Smooth muscle cell (in vitro differentiated cells): Measurements from ENCODE around the gene ANKRD44. TPM values are rescaled to one million over a fixed set of nuclear protein-coding genes. Genes with fewer than 3 reads are reported as not detected.

Experiments used
- DNase-seq: peaks from one replicate; lab custom pipeline; 2025; ENCODE audit not compliant: unreplicated experiment; lab: John Stamatoyannopoulos, UW
- H2AFZ ChIP-seq: fragments of 200-600 bp; sonication (generic); 2 replicates; pipeline ENCODE4 v1.6.0; 2016; ENCODE audit warnings: antibody characterized with exemption, low read depth, mild to moderate bottlenecking
- H3F3A ChIP-seq: fragments of 200-600 bp; sonication (generic); 2 replicates; pipeline ENCODE4 v1.6.0; 2017; ENCODE audit warnings: antibody characterized with exemption, low read depth
- H3K27ac ChIP-seq: fragments of 200-600 bp; sonication (generic); 2 replicates; pipeline ENCODE4 v1.5.1; 2016; ENCODE audit warnings: low read depth, mild to moderate bottlenecking
- H3K27me3 ChIP-seq: fragments of 200-600 bp; sonication (generic); 2 replicates; pipeline ENCODE4 v1.6.1; 2016; ENCODE audit warnings: low read depth, mild to moderate bottlenecking
- H3K36me3 ChIP-seq: fragments of 200-600 bp; sonication (generic); 2 replicates; pipeline ENCODE4 v1.5.1; 2016; ENCODE audit warnings: low read depth
- H3K4me1 ChIP-seq: fragments of 200-600 bp; sonication (generic); 2 replicates; pipeline ENCODE4 v1.5.1; 2016; ENCODE audit warnings: low read depth
- H3K4me2 ChIP-seq: fragments of 200-600 bp; sonication (generic); 2 replicates; pipeline ENCODE4 v1.6.0; 2016; ENCODE audit warnings: mild to moderate bottlenecking
- H3K4me3 ChIP-seq: fragments of 200-600 bp; sonication (generic); 2 replicates; pipeline ENCODE4 v1.5.1; 2016; ENCODE audit warnings: mild to moderate bottlenecking
- H3K79me2 ChIP-seq: fragments of 200-600 bp; sonication (generic); 2 replicates; pipeline ENCODE4 v1.6.0; 2016; ENCODE audit warnings: low read depth, mild to moderate bottlenecking
- H3K9ac ChIP-seq: fragments of 200-600 bp; sonication (generic); 2 replicates; pipeline ENCODE4 v1.6.0; 2016; ENCODE audit warnings: low read depth
- H3K9me3 ChIP-seq: fragments of 200-600 bp; sonication (generic); replicated peaks from 2 replicates; pipeline ENCODE4 v1.5.1; 2016; ENCODE audit warnings: low read depth
- H4K20me1 ChIP-seq: fragments of 200-600 bp; sonication (generic); 2 replicates; pipeline ENCODE4 v1.6.0; 2016; ENCODE audit warnings: low read depth
- CTCF ChIP-seq: fragments of 200-600 bp; sonication (generic); IDR thresholded peaks from 2 replicates; pipeline ENCODE4 v1.5.1; 2017; ENCODE audit warnings: borderline replicate concordance, mild to moderate bottlenecking, antibody characterized with exemption; ENCODE audit not compliant: insufficient read depth, poor library complexity, severe bottlenecking
- WGBS: methylation state at CpG from one replicate; pipeline ENCODE4 v1.1.7; 2016; ENCODE audit warnings: low lambda C conversion rate; 5-methylcytosine and 5-hydroxymethylcytosine counted together
- polyA plus RNA-seq: library from polyadenylated mRNA; unstranded; fragments of >200 nt; fragmentation: Nextera tagmentation; extraction: Ambion mirVana; gene quantifications from 2 replicates; pipeline ENCODE4 v1.2.1, GENCODE V29; 2016
- total RNA-seq: library from RNA; depleted of rRNA; stranded (reverse); fragments of >200 nt; gene quantifications from 2 replicates; pipeline ENCODE4 v1.2.3, GENCODE V29; 2014

The ANKRD44 gene
- total and polyA plus RNA-seq, 2 experiments from 2014 or later, result 3.6 to 5.5 TPM

DNA sequence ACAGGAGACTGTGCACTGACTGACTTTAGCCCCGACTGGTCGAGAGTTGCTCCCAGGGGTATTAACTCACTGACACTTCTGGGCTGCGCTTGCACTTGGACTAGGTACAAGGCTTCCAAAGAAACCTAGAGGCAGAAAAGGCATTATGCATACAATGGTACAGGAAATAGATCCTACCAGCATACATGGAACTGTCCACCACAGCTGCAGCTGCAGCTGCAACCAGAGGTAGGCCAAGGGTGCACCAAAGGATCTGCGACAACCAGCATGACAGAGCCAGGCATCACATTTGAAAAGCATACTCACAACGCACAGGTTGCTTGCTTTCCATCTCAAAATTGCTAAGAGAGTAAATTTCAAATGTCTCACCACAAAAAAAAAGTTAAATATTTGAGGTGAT is 361.5 kb downstream of the ANKRD44 start:
- Histone ChIP-seq H3F3A (no peaks in the 10 kb centered on the region), H3K9me3 (no peaks in the 10 kb centered on the region), H2AFZ (no peak overlapping the region), H3K27me3 (no peaks in the 10 kb centered on the region), H3K4me3 (no peak overlapping the region), H3K79me2 (no peaks in the 10 kb centered on the region), H3K9ac (no peak overlapping the region), H3K4me1 (peaks cover 6% of the 10 kb centered on the region), H3K36me3 (no peaks in the 10 kb centered on the region), H4K20me1 (no peaks in the 10 kb centered on the region), H3K27ac (no peak overlapping the region), H3K4me2 (no peak overlapping the region)
- DNase-seq, result no peak
- 87% methylated on average over 5 of the region's 5 CpGs for WGBS
- no peak for TF ChIP-seq CTCF

- no peak overlapping the region for H3K9ac ChIP-seq
- H3K79me2 ChIP-seq, result no peaks in the 10 kb centered on the region
- DNase-seq, result no peak
- no peak for TF ChIP-seq CTCF
- H3K4me3 ChIP-seq, result no peak overlapping the region
- no peaks in the 10 kb centered on the region for H3K27me3 ChIP-seq
- no peaks in the 10 kb centered on the region for H3K9me3 ChIP-seq
- no peak overlapping the region for H3K27ac ChIP-seq
- no peaks in the 10 kb centered on the region for H4K20me1 ChIP-seq
- H3K36me3 ChIP-seq, result no peaks in the 10 kb centered on the region
- H2AFZ ChIP-seq, result no peak overlapping the region
- no peak overlapping the region for H3K4me2 ChIP-seq
- WGBS, result 53% methylated on average over 4 of the region's 4 CpGs
- no peaks in the 10 kb centered on the region for H3F3A ChIP-seq
- peaks cover 6% of the 10 kb centered on the region for H3K4me1 ChIP-seq
Observed at GRCh38 chr2:196944570-196944969, 366.0 kb downstream of the ANKRD44 start.

DNA sequence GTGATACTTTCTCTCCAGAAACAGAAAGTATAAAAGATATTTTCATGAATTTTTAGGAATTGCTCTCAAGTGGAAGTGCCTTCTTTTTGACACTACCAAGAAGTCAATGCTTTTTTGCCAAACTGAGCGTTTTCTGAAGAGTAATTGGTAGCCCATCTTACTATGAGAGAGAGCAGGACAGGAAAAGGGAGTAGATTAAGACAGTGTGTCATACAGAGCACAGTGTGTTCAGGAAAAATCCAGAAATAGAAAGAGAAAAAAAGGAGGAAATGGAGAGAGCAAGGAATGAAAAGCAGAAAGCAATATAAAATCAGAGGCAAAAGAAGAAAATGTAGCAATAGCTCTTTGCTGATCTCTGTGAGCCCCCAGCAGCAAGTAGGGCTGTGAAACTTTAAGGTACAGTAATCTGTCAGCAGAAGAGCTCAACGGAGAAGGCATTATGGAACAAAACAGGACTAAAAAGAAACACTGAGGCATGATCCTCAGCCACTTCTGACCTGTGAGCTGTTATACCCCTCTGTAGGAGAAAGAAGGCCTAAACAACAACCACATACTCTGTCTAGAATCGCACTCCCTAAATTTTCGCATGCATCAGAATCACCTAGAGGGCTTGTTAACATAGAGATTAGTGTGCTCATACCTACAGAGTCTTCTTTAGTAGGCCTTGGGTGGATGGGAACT is 369.0 kb downstream of the ANKRD44 start:
- Histone ChIP-seq H3K27me3 (no peaks in the 10 kb centered on the region), H3K9me3 (no peaks in the 10 kb centered on the region), H2AFZ (peak overlapping the region; percentile 75), H3K4me3 (no peak overlapping the region), H3K36me3 (no peaks in the 10 kb centered on the region), H3K9ac (no peak overlapping the region), H3F3A (no peaks in the 10 kb centered on the region), H4K20me1 (no peaks in the 10 kb centered on the region), H3K79me2 (no peaks in the 10 kb centered on the region), H3K4me1 (peaks cover 6% of the 10 kb centered on the region), H3K27ac (no peak overlapping the region), H3K4me2 (no peak overlapping the region)
- 80% methylated on average over 4 of the region's 4 CpGs for WGBS
- no peak for DNase-seq
- no peak for TF ChIP-seq CTCF

DNA sequence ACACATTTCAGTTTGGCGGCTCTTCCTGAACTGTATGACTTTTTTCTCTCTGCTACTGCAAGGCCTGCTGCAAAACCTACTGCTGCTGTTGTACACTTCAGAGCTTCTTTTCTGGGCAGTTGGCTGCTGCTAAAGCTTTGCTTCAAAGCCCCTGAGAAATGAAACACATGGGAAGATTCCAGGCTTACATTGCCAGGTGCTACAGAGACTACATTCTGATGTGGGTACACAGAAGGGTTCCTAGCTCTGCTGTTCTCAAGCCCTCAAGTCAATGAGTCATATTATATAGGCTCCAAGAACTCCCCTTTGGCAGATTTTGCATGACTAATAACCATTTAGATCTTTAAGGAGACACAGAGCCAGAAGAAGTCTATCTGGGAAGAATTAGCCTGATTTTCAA is 371.2 kb downstream of the ANKRD44 start:
- Histone ChIP-seq H3F3A (no peaks in the 10 kb centered on the region), H3K4me1 (peaks cover under 1% of the 10 kb centered on the region), H3K9me3 (no peaks in the 10 kb centered on the region), H3K27me3 (no peaks in the 10 kb centered on the region), H3K9ac (no peak overlapping the region), H3K27ac (peak overlapping the region; percentile 21), H4K20me1 (no peaks in the 10 kb centered on the region), H2AFZ (no peak overlapping the region), H3K79me2 (no peaks in the 10 kb centered on the region), H3K36me3 (no peaks in the 10 kb centered on the region), H3K4me2 (no peak overlapping the region), H3K4me3 (no peak overlapping the region)
- TF ChIP-seq CTCF, result no peak
- DNase-seq, result no peak
- WGBS, result 86% methylated on average over 1 of the region's 1 CpG
